Endodermal cell (in vitro differentiated cells): Measurements from ENCODE around the gene SIM2. TPM values are rescaled to one million over a fixed set of nuclear protein-coding genes. Genes with fewer than 3 reads are reported as not detected.

ENCODE experiments used
- DNase-seq: peaks from one replicate; pipeline ENCODE4 v3.0.0-alpha.2; 2017
- H3K27ac ChIP-seq: 2 replicates; pipeline ENCODE4 v1.5.1; 2013; ENCODE audit warnings: mild to moderate bottlenecking, low read depth, low read length, moderate library complexity
- H3K27me3 ChIP-seq: 2 replicates; pipeline ENCODE4 v1.6.1; 2013; ENCODE audit warnings: mild to moderate bottlenecking, low read length, moderate library complexity; ENCODE audit not compliant: insufficient read depth, control insufficient read depth, poor library complexity, severe bottlenecking
- H3K36me3 ChIP-seq: 2 replicates; pipeline ENCODE4 v1.7.0; 2013; ENCODE audit warnings: mild to moderate bottlenecking, low read length, moderate library complexity; ENCODE audit not compliant: control insufficient read depth, insufficient read depth
- H3K4me1 ChIP-seq: one replicate; pipeline ENCODE4 v1.7.0; 2013; ENCODE audit warnings: low read length; ENCODE audit not compliant: control insufficient read depth, insufficient read depth
- H3K4me3 ChIP-seq: 2 replicates; pipeline ENCODE4 v1.5.1; 2013; ENCODE audit warnings: mild to moderate bottlenecking, low read length, moderate library complexity
- H3K9ac ChIP-seq: 2 replicates; pipeline ENCODE4 v1.6.1; 2013; ENCODE audit warnings: mild to moderate bottlenecking, low read length, moderate library complexity; ENCODE audit not compliant: poor library complexity, severe bottlenecking; ENCODE audit errors: extremely low read depth
- H3K9me3 ChIP-seq: 2 replicates; pipeline ENCODE4 v1.6.1; 2013; ENCODE audit warnings: mild to moderate bottlenecking, low read length, moderate library complexity; ENCODE audit not compliant: control insufficient read depth
- H3K27ac Mint-ChIP-seq: 2 replicates; pipeline ENCODE4 v1.8.0; 2020; ENCODE audit warnings: mixed read lengths
- H3K27me3 Mint-ChIP-seq: 2 replicates; pipeline ENCODE4 v1.8.0; 2021; ENCODE audit warnings: mild to moderate bottlenecking, mixed read lengths; ENCODE audit not compliant: insufficient read depth
- H3K36me3 Mint-ChIP-seq: 2 replicates; pipeline ENCODE4 v1.8.0; 2020; ENCODE audit warnings: low read depth, mixed read lengths
- H3K4me1 Mint-ChIP-seq: 2 replicates; pipeline ENCODE4 v1.8.0; 2020; ENCODE audit warnings: mixed read lengths
- H3K4me3 Mint-ChIP-seq: 2 replicates; pipeline ENCODE4 v1.8.0; 2020; ENCODE audit warnings: mild to moderate bottlenecking, moderate library complexity, mixed read lengths
- H3K9me3 Mint-ChIP-seq: 2 replicates; pipeline ENCODE4 v1.8.0; 2020; ENCODE audit warnings: mild to moderate bottlenecking, mixed read lengths
- CTCF ChIP-seq: fragments of 200-600 bp; sonication (generic); conservative IDR thresholded peaks from 2 replicates; pipeline ENCODE4 v1.5.0; 2021; ENCODE audit warnings: antibody characterized with exemption, mild to moderate bottlenecking
- WGBS, 2 experiments: methylation state at CpG; one replicate each; pipeline versions ENCODE4 v1.1.5 to v1.1.7; 2013; ENCODE audit warnings: missing lambda C conversion rate in 2 of 2, mixed read lengths in 1 of 2; ENCODE audit not compliant: insufficient coverage in 1 of 2, insufficient read length in 1 of 2; 5-methylcytosine and 5-hydroxymethylcytosine counted together
- total RNA-seq, 2 donors: library from RNA; stranded (reverse); fragmentation: NEBNext Ultra II Directional in 1 of 2; extraction: Animal tissue kit (Norgen Biotek cat#: 25700) in 1 of 2; gene quantifications; 2 replicates in 1 of 2; 3 replicates in 1 of 2; pipeline ENCODE4 v1.2.1, GENCODE V29; 2021

Gene SIM2
- total RNA-seq, 2 donors from 2014 or later = not detected

- TF ChIP-seq CTCF = no peak
- Mint-ChIP-seq H3K9me3 (no peaks in the 10 kb centered on the region), H3K4me1 (peaks cover 31% of the 10 kb centered on the region), H3K4me3 (no peak overlapping the region), H3K36me3 (no peaks in the 10 kb centered on the region), H3K27me3 (peaks cover 98% of the 10 kb centered on the region), H3K27ac (no peak overlapping the region)
- Histone ChIP-seq H3K4me1 (peaks cover 9% of the 10 kb centered on the region), H3K4me3 (no peak overlapping the region), H3K9me3 (no peaks in the 10 kb centered on the region), H3K9ac (no peak overlapping the region), H3K27me3 (peaks cover 98% of the 10 kb centered on the region), H3K36me3 (no peaks in the 10 kb centered on the region), H3K27ac (no peak overlapping the region)
- WGBS, 2 experiments = 22 to 28% methylated on average over 3 of the region's 3 CpGs
- no peak for DNase-seq
Observed at GRCh38 chr21:36703123-36703522, 4.2 kb downstream of the SIM2 start.

GRCh38 chr21:36703626-36704280 is 4.8 kb downstream of the SIM2 start:
- Histone ChIP-seq H3K9me3 (no peaks in the 10 kb centered on the region), H3K27me3 (peaks cover 98% of the 10 kb centered on the region), H3K9ac (no peak overlapping the region), H3K36me3 (no peaks in the 10 kb centered on the region), H3K4me1 (peaks cover 11% of the 10 kb centered on the region), H3K27ac (no peak overlapping the region), H3K4me3 (no peak overlapping the region)
- 23 to 24% methylated on average over 4 to 14 of the region's 15 CpGs for WGBS, 2 experiments
- no peak overlapping the region for H3K4me3 Mint-ChIP-seq
- H3K9me3 Mint-ChIP-seq = no peaks in the 10 kb centered on the region
- no peak overlapping the region for H3K27ac Mint-ChIP-seq
- no peak for TF ChIP-seq CTCF
- H3K27me3 Mint-ChIP-seq = peaks cover 98% of the 10 kb centered on the region
- H3K4me1 Mint-ChIP-seq = peaks cover 36% of the 10 kb centered on the region
- no peak for DNase-seq
- H3K36me3 Mint-ChIP-seq = no peaks in the 10 kb centered on the region

DNA sequence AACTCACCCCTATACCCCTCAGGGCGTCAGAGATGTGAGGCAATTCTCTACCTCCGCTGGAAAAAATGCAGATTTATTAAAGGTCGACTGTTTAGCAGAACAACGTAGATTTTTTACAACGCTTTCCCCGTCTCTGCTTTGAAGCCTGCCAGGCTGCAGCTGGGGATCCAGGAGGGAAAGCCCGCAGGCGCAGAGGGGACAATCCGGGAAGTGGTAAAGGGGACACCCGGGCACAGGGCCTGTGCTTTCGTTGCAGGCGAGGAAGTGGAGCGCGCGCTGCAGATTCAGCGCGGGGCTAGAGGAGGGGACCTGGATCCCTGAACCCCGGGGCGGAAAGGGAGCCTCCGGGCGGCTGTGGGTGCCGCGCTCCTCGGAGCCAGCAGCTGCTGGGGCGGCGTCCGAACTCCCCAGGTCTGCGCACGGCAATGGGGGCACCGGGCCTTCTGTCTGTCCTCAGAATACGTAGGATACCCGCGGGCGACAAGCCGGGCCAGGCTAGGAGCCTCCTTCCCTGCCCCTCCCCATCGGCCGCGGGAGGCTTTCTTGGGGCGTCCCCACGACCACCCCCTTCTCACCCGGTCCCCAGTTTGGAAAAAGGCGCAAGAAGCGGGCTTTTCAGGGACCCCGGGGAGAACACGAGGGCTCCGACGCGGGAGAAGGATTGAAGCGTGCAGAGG is 5.5 kb downstream of the SIM2 start:
- Histone ChIP-seq H3K4me1 (peaks cover 14% of the 10 kb centered on the region), H3K27ac (no peak overlapping the region), H3K27me3 (peaks cover 100% of the 10 kb centered on the region), H3K4me3 (no peak overlapping the region), H3K36me3 (no peaks in the 10 kb centered on the region), H3K9me3 (no peaks in the 10 kb centered on the region), H3K9ac (no peak overlapping the region)
- no peak for DNase-seq
- H3K36me3 Mint-ChIP-seq = no peaks in the 10 kb centered on the region
- no peaks in the 10 kb centered on the region for H3K9me3 Mint-ChIP-seq
- H3K27me3 Mint-ChIP-seq = peaks cover 100% of the 10 kb centered on the region
- H3K4me1 Mint-ChIP-seq = peaks cover 38% of the 10 kb centered on the region
- H3K27ac Mint-ChIP-seq = no peak overlapping the region
- no peak for TF ChIP-seq CTCF
- H3K4me3 Mint-ChIP-seq = no peak overlapping the region
- WGBS, 2 experiments = 2% methylated on average over 15 to 49 of the region's 49 CpGs
